GM21529 (cell line): ENCODE results near the gene ONECUT3.
"Not testable (repeated sequence)": the region's sequence is repeated elsewhere in the genome, so short reads cannot be mapped to it uniquely, and the experiment has no call there.

Experiments used
- ATAC-seq: cut with Tn5 transposase; IDR thresholded peaks from one replicate; pipeline ENCODE4 v1.9.1; 2021; ENCODE audit not compliant: unreplicated experiment

Gene ONECUT3

DNA sequence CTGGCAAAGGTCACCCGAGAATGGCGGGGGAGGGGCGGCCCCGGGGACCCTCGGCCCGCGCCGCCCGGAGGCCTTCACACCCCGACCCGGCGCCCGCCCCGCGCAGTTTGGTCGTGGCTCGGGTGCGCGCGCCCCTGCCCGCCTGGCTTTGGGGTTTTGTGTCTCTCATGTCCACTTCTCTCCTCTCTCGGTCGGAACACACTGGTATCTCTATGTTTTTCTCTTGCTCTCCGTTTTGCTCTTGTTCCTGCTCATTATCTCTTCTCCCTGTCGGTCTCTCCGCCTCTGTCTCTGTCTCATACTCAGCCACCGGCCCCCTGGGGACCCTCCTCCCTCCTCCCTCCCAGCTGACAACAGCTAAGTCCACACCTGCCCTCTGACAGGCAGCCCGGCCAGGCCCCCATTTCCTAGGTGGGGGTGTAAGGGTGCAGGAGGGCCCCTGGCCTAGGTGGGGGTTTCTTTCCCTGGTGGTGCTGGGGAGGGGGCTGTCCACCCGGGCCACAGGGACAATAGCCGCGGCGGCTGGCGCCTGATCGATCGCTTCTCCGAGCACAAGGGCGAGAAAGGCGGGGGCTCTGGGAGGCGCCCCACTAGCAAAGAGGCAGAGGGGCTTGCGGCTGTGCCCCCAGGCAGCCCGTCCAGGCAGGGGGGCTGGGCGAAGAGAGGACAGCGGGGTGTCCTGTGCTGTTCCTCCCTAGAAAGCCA, 2.3 kb downstream of the ONECUT3 start:
- ATAC-seq: no peak

DNA sequence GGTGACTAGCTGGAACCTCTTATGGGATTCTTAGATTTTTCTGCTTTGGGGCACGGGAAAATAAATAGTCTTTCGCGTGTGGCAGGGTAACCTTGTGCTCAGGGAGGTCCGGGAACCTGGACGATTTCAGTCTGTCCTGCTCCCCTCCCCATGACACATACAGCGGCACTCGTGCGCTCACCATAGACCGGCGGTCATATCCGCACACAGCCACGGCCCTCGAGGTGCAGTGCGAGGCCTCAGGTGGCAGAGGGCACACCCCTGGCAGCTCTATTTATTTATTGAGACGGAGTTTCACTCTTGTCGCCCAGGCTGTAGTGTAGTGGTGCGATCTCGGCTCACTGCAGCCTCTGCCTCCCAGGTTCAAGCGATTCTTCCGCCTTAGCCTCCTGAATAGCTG, 3.0 kb downstream of the ONECUT3 start:
- no peak for ATAC-seq

DNA sequence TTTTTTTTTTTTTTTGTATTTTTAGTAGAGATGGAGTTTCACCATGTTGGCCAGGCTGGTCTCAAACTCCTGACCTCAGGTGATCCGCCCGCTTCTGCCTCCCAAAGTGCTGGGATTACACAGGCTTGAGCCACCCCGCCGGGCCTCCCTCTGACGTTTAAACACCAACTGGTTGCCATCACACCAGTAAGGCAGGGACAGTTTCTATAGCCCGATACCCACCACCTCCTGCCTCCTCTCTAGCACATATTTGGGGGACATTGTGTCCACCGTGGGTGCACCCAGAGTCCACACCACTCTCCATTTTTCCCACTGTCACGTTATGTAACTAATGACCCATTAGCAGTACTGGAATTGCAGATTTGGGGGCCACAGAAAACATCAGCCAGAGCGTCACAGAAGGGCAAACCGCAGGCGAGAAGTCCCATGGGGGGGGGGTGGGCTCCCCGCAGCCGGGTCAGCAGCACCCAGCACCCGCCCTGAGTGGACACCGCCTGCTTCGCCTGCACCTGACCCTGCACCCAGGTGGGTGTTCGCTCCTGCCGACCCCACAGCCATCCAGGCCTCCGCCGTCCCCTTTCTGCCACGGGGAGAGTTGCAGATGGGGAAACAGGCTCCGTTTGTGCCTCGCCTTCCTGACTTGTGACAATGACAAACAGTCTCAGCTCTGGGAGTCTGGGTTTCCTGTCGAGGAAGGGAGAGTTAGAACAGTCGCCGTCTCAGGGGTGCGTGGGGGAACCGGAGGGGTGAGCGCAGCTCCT, 3.6 kb downstream of the ONECUT3 start:
- no peak for ATAC-seq

GRCh38 chr19:1757468-1758230, 4.3 kb downstream of the ONECUT3 start:
- ATAC-seq: no peak

DNA sequence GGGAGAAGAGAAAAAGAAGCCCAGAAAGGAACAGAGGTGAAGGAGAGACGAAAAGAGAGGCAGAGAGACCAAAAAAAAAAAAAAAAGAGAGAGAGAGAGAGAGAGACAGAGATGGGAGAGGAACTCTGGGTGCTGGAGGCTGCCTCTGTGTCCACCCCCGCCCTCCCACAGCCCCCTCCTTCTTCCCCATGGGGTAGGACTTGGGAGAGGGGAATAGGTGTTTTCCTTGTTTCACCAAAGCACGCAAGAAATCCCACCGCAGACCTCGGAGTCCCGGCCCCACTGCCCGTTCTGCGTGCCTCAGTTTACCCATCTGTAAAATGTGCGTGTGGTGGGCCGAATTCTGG, 4.9 kb downstream of the ONECUT3 start:
- ATAC-seq: no peak

- no peak for ATAC-seq
These were observed 5.9 kb downstream of the ONECUT3 start for GRCh38 chr19:1758959-1759903.

GRCh38 chr19:1760020-1760419, 6.7 kb downstream of the ONECUT3 start:
- no peak for ATAC-seq

- not testable (repeated sequence) for ATAC-seq
These were observed 7.7 kb downstream of the ONECUT3 start for GRCh38 chr19:1760786-1761527.

GRCh38 chr19:1761528-1762242, 8.4 kb downstream of the ONECUT3 start:
- no peak for ATAC-seq

DNA sequence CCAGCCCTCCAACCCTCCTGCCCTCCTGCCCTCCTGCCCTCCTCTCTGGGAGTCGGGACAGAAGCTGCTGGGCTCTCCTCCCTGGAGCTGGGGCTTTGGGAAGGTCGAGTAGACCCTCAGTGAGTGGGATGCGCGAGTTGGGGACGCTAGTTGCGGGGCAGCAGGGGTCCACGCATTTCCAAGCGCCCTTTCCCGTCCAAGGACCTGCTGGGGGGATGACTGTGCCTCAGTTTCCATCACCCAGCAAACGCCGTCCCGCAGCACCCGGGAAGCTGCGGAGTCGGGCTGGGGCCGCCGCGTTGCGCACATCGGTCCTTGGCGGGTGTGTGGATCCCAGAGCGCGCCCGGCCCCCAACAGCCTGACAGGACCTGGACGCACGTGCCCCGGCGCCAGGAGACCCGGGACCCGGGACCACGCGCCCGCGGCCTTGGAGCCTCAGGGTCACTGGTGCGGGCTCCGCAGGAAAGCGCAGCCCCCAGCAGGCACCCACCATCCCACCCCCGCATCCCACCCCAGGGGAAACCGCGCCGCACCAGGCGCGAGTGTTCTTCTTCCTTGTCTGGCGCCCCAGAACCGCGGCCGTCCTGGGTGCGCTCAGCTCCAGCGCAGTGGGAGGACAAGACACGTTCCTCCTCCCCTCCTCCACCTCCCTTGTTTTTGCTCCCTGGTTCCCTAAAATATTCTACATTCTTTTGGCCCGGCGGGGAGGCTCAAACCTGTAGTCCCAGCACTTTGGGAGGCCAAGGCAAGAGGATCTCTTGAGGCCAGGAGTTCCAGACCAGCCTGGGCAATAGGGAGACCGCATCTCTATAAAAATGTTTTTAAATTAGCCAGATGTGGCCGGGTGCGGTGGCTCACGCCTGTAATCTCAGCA, 9.2 kb downstream of the ONECUT3 start:
- no peak for ATAC-seq

DNA sequence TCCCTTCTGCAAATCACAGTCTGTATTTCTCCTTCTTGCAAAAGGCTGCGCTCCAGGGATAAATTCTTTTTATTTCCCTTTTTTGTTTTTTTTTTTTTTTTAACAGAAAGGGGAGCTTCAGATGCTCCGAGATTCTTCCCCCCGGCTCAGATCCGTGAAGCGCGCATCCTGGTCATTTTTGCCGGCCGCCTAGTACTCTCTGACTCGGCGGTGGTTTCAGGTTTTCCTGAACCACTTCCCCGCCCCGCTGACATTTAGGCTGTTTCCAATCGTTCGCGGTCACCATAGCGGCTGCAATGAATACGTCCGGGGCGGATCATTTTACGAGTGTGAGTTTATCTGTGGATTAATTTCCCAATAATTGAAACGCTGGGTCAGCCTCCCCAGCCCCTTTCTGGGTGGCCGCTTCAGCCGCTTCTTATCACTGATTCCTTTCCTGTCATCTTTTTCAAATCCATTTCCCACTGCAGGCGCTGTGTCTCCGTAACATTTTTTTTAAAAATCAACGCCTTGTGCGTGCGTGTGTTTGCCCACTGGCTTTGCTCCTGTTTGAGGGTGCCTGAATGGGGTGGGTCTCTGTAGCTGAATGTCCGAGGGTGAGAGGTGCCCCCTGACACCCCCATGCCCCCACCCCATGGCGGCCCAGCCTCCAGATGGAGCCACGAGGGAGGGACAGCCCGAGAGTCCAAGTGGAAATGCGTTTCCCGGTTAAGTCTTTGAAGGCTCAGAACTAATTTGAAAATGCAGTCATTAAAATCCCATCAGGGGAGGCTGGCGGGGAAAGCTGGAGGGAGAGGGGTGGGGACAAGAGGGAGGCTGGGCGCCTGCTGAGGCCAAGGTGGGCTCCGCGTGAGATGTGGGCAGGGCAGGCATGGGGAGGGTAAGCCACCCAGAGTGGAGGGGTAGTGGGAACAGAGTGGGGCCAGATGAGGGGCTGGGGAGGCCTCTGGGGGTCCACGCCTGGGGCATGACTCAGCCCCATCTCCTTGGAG, 10.6 kb downstream of the ONECUT3 start:
- ATAC-seq: no peak

DNA sequence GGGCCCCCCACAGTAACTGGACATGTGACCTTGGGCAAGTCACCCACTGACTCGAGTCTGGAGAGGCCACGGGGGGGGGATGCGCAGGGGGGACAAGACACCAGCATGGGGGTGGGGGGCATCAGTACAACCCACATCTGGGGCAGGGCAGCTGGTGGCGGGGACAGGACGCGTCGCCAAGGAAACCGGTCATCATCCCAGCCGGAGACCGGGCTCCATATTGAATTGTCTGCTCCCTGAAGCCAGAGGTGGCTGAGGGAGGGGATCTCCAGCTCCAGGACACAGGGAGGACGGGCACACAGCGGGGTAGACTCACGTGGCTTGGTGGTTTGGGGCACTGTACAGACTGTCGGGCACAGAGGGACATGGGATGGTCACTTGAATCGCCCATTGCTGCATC, 11.4 kb downstream of the ONECUT3 start:
- ATAC-seq: no peak

GRCh38 chr19:1765232-1765903, 12.1 kb downstream of the ONECUT3 start:
- no peak for ATAC-seq

- no peak for ATAC-seq
These were observed 12.8 kb downstream of the ONECUT3 start for GRCh38 chr19:1765904-1766799.

GRCh38 chr19:1766800-1767352, 13.6 kb downstream of the ONECUT3 start:
- no peak for ATAC-seq
